Measurements from ENCODE around the gene MLF2.

DNA sequence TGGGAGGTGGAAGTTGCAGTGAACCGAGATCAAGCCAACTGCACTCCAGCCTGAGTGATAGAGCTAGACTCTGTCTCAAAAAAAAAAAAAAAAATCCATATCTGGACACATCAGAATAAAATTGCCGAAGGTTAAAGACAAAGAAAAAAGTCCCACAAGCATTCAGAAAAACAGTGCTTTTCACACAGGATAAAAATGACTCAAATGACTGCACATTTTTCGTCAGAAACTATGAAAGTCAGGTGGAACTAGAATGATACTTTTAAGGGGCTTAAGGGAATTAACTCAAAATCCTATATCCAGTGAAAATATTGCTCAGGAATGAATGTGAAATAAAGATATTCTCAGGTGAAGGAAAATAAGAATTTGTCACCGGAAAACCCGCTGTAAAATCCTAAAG is 16.2 kb downstream of the MLF2 start:
- TF ChIP-seq POLR2AphosphoS5 (IDR thresholded peaks at IDR 0.05; ENCODE audit: low read depth, low read length) (no peak), SIN3A (IDR thresholded peaks at IDR 0.05; ENCODE audit: borderline replicate concordance, insufficient read depth, low read depth, low read length) (no peak), TCF7L2 (IDR thresholded peaks at IDR 0.05; ENCODE audit: low read depth, low read length) (no peak)
- TF ChIP-seq, protein P1, sequence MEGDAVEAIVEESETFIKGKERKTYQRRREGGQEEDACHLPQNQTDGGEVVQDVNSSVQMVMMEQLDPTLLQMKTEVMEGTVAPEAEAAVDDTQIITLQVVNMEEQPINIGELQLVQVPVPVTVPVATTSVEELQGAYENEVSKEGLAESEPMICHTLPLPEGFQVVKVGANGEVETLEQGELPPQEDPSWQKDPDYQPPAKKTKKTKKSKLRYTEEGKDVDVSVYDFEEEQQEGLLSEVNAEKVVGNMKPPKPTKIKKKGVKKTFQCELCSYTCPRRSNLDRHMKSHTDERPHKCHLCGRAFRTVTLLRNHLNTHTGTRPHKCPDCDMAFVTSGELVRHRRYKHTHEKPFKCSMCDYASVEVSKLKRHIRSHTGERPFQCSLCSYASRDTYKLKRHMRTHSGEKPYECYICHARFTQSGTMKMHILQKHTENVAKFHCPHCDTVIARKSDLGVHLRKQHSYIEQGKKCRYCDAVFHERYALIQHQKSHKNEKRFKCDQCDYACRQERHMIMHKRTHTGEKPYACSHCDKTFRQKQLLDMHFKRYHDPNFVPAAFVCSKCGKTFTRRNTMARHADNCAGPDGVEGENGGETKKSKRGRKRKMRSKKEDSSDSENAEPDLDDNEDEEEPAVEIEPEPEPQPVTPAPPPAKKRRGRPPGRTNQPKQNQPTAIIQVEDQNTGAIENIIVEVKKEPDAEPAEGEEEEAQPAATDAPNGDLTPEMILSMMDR (IDR thresholded peaks at IDR 0.05) = no peak
